ENCODE data around the gene GORASP2. TPM values are rescaled to one million over a fixed set of nuclear protein-coding genes. Genes with fewer than 3 reads are reported as not detected.

Gene GORASP2
- total RNA-seq, 4 donors from 2014 or later: 14.7 to 43.7 (median 29.4) TPM

- Histone ChIP-seq H3K9me3 (no peaks in the 10 kb centered on the region), H3K27ac (no peak overlapping the region), H3K4me3 (no peak overlapping the region), H3K27me3 (no peaks in the 10 kb centered on the region), H3K4me1 (no peaks in the 10 kb centered on the region), H3K36me3 (no peaks in the 10 kb centered on the region)
- in situ Hi-C loops (cut with MboI; ENCODE audit: low pct_ligation_motif_present in 1 of 4, low pct_unique_long_range_greater_than_20kb in 1 of 4, low sequenced_read_pairs in 3 of 4): no loop called here
- intact Hi-C loops (cut with DNase I; ENCODE audit: low total_unique reads): no loop called here
- DNase-seq: no peak
- 86 to 100% methylated on average over 2 to 5 of the region's 5 CpGs for WGBS, 2 donors (ENCODE audit: low coverage in 1 of 2)
- no peak for TF ChIP-seq EP300 (IDR thresholded peaks at IDR 0.05; ENCODE audit: low read depth)
These were observed 43.8 kb upstream of the GORASP2 start for GRCh38 chr2:170885130-170885791.

GRCh38 chr2:170886386-170886785 is 42.7 kb upstream of the GORASP2 start:
- no peaks in the 10 kb centered on the region for H3K9me3 ChIP-seq
- in situ Hi-C loops (cut with MboI; ENCODE audit: low pct_ligation_motif_present in 1 of 4, low pct_unique_long_range_greater_than_20kb in 1 of 4, low sequenced_read_pairs in 3 of 4) (no loop called here), intact Hi-C loops (cut with DNase I; ENCODE audit: low total_unique reads) (no loop called here)
- no peak overlapping the region for H3K27ac ChIP-seq
- 92% methylated on average over 1 of the region's 1 CpG; no CpG with 5 or more reads in 1 of the 2 donors for WGBS, 2 donors (ENCODE audit: low coverage in 1 of 2)
- H3K4me3 ChIP-seq: no peak overlapping the region
- no peaks in the 10 kb centered on the region for H3K36me3 ChIP-seq
- no peak for DNase-seq
- H3K4me1 ChIP-seq: no peaks in the 10 kb centered on the region
- H3K27me3 ChIP-seq: no peaks in the 10 kb centered on the region
- TF ChIP-seq POLR2AphosphoS5 (IDR thresholded peaks at IDR 0.05) (no peak), POLR2A (IDR thresholded peaks at IDR 0.05) (no peak), CTCF (IDR thresholded peaks at IDR 0.05) (no peak), EP300 (IDR thresholded peaks at IDR 0.05; ENCODE audit: low read depth) (no peak)

DNA sequence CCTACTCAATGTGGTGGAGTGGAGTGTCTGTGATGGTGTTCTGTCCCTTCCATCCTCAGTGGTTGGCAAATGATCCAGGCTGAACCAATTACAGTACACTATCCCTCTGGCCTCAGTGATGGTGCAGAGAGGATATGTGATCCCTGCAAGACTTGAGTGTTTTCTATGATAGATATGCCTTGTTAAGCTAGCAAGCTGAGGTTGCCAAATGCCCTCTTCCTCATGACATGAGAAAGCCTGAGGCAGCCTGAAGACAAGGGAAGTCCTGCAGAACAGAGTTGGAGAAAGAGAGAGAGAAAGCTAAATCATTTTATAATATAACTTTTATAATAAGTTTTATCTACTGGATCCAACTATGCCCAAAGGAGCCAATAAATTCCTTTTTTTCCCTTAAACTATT is 41.6 kb upstream of the GORASP2 start:
- TF ChIP-seq POLR2AphosphoS5 (IDR thresholded peaks at IDR 0.05) (no peak), CTCF (IDR thresholded peaks at IDR 0.05) (no peak), POLR2A (IDR thresholded peaks at IDR 0.05) (no peak)
- no peaks in the 10 kb centered on the region for H3K9me3 ChIP-seq
- H3K4me3 ChIP-seq: no peak overlapping the region
- H3K27ac ChIP-seq: no peak overlapping the region
- in situ Hi-C loops (cut with MboI; ENCODE audit: low pct_ligation_motif_present in 1 of 4, low pct_unique_long_range_greater_than_20kb in 1 of 4, low sequenced_read_pairs in 3 of 4): no loop called here
- H3K36me3 ChIP-seq: no peaks in the 10 kb centered on the region
- H3K4me1 ChIP-seq: no peaks in the 10 kb centered on the region
- no peaks in the 10 kb centered on the region for H3K27me3 ChIP-seq
- intact Hi-C loops (cut with DNase I; ENCODE audit: low total_unique reads): no loop called here
- DNase-seq: no peak

- intact Hi-C loops (cut with DNase I; ENCODE audit: low total_unique reads) (no loop called here), in situ Hi-C loops (cut with MboI; ENCODE audit: low pct_ligation_motif_present in 1 of 4, low pct_unique_long_range_greater_than_20kb in 1 of 4, low sequenced_read_pairs in 3 of 4) (no loop called here)
- H3K27ac ChIP-seq: no peak overlapping the region
- WGBS, 2 donors (ENCODE audit: low coverage in 1 of 2): 71 to 79% methylated on average over 1 to 3 of the region's 3 CpGs
- H3K27me3 ChIP-seq: no peaks in the 10 kb centered on the region
- no peak overlapping the region for H3K4me3 ChIP-seq
- TF ChIP-seq EP300 (IDR thresholded peaks at IDR 0.05; ENCODE audit: low read depth): no peak
- no peak for TF ChIP-seq POLR2A (IDR thresholded peaks at IDR 0.05)
- TF ChIP-seq CTCF (IDR thresholded peaks at IDR 0.05): no peak
- no peak for TF ChIP-seq POLR2AphosphoS5 (IDR thresholded peaks at IDR 0.05)
- DNase-seq: no peak
- H3K4me1 ChIP-seq: no peaks in the 10 kb centered on the region
- no peaks in the 10 kb centered on the region for H3K36me3 ChIP-seq
- no peaks in the 10 kb centered on the region for H3K9me3 ChIP-seq
These were observed 41.2 kb upstream of the GORASP2 start for GRCh38 chr2:170887896-170888295.

DNA sequence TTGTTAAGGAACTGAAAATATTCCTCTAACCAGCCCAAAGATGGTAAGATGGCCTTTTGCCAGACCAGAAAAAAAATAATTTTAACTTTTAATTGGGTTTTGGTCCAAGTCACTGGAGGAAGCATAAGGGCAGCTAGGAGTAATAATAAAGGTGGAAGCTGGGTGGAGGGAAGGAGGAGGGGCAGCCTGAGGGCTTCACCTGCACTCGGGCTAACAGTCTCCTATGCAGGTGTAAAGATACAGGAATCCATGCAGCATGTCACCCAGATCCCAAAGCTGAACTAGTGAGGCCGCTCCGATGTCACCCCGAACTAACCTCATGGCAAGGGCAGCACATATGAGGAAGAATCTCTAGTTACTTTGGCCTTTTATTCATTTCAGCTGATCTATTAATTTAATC is 37.2 kb upstream of the GORASP2 start:
- Histone ChIP-seq H3K27me3 (no peaks in the 10 kb centered on the region), H3K9me3 (no peaks in the 10 kb centered on the region), H3K4me3 (no peak overlapping the region), H3K4me1 (no peaks in the 10 kb centered on the region), H3K36me3 (no peaks in the 10 kb centered on the region), H3K27ac (no peak overlapping the region)
- DNase-seq: no peak
- in situ Hi-C loops (cut with MboI; ENCODE audit: low pct_ligation_motif_present in 1 of 4, low pct_unique_long_range_greater_than_20kb in 1 of 4, low sequenced_read_pairs in 3 of 4) (no loop called here), intact Hi-C loops (cut with DNase I; ENCODE audit: low total_unique reads) (no loop called here)
- TF ChIP-seq EP300 (IDR thresholded peaks at IDR 0.05; ENCODE audit: low read depth): no peak
- no peak for TF ChIP-seq POLR2A (IDR thresholded peaks at IDR 0.05)
- TF ChIP-seq CTCF (IDR thresholded peaks at IDR 0.05): no peak
- no peak for TF ChIP-seq POLR2AphosphoS5 (IDR thresholded peaks at IDR 0.05)
- WGBS, 2 donors (ENCODE audit: low coverage in 1 of 2): 83 to 87% methylated on average over 4 of the region's 4 CpGs

Data from transverse colon (tissue), 4 donors.